Islet of Langerhans (tissue), 1 donor: Measurements from ENCODE around the gene SLX4IP.
"Not testable (repeated sequence)": the region's sequence is repeated elsewhere in the genome, so short reads cannot be mapped to it uniquely, and the experiment has no call there.

Source experiments
- FAIRE-seq: peaks from one replicate; lab custom pipeline; 2011; peaks lifted over from hg19 to GRCh38; lab: Jason Lieb, UNC

SLX4IP gene

GRCh38 chr20:10434832-10435812 lies at the start of gene SLX4IP:
Gene SLX4IP (plus strand): TSS chr20:10435305. CDS start chr20:10458205, 22,900 bp downstream.
- FAIRE-seq = peak; percentile 95

- peak; percentile 5 for FAIRE-seq
These were observed 49.1 kb upstream of the SLX4IP start for GRCh38 chr20:10385850-10386544.

GRCh38 chr20:10387686-10388085 lies 47.4 kb upstream of the SLX4IP start:
- FAIRE-seq = no peak

GRCh38 chr20:10388597-10388996 lies 46.5 kb upstream of the SLX4IP start:
- no peak for FAIRE-seq

GRCh38 chr20:10390709-10391108 lies 44.4 kb upstream of the SLX4IP start:
- no peak for FAIRE-seq

GRCh38 chr20:10394752-10395151 lies 40.4 kb upstream of the SLX4IP start:
- not testable (repeated sequence) for FAIRE-seq

GRCh38 chr20:10398834-10399369 lies 36.2 kb upstream of the SLX4IP start:
- FAIRE-seq = no peak

- no peak for FAIRE-seq
These were observed 32.0 kb upstream of the SLX4IP start for GRCh38 chr20:10402938-10403608.

- FAIRE-seq = no peak
These were observed 31.0 kb upstream of the SLX4IP start for GRCh38 chr20:10404023-10404628.

- no peak for FAIRE-seq
These were observed 30.1 kb upstream of the SLX4IP start for GRCh38 chr20:10404959-10405530.

GRCh38 chr20:10408108-10408813 lies 26.8 kb upstream of the SLX4IP start:
- no peak for FAIRE-seq

GRCh38 chr20:10411673-10412072 lies 23.4 kb upstream of the SLX4IP start:
- no peak for FAIRE-seq

GRCh38 chr20:10412591-10413408 lies 22.3 kb upstream of the SLX4IP start:
- no peak for FAIRE-seq

- peak; percentile 47 for FAIRE-seq
These were observed 20.0 kb upstream of the SLX4IP start for GRCh38 chr20:10415013-10415650.

- not testable (repeated sequence) for FAIRE-seq
These were observed 17.9 kb upstream of the SLX4IP start for GRCh38 chr20:10417218-10417617.

- FAIRE-seq = peak; percentile 78
These were observed 15.5 kb upstream of the SLX4IP start for GRCh38 chr20:10419550-10420133.

- FAIRE-seq = peak; percentile 99
These were observed 11.4 kb upstream of the SLX4IP start for GRCh38 chr20:10423735-10424134.

- peak; percentile 98 for FAIRE-seq
These were observed 7.9 kb upstream of the SLX4IP start for GRCh38 chr20:10427060-10427692.

- peak; percentile 5 for FAIRE-seq
These were observed 7.1 kb upstream of the SLX4IP start for GRCh38 chr20:10428008-10428407.
